ENCODE data around the gene ZNF598. TPM values are rescaled to one million over a fixed set of nuclear protein-coding genes. Genes with fewer than 3 reads are reported as not detected.
A peak's percentile ranks its signal among the peaks of the same experiment; 100 is the strongest.

ZNF598 gene
- total and polyA plus RNA-seq, 2 of the 13 experiments (the other 11 are each of a cell fraction or from before 2014, with no cell fraction given), result 13.5 to 14.2 TPM

DNA sequence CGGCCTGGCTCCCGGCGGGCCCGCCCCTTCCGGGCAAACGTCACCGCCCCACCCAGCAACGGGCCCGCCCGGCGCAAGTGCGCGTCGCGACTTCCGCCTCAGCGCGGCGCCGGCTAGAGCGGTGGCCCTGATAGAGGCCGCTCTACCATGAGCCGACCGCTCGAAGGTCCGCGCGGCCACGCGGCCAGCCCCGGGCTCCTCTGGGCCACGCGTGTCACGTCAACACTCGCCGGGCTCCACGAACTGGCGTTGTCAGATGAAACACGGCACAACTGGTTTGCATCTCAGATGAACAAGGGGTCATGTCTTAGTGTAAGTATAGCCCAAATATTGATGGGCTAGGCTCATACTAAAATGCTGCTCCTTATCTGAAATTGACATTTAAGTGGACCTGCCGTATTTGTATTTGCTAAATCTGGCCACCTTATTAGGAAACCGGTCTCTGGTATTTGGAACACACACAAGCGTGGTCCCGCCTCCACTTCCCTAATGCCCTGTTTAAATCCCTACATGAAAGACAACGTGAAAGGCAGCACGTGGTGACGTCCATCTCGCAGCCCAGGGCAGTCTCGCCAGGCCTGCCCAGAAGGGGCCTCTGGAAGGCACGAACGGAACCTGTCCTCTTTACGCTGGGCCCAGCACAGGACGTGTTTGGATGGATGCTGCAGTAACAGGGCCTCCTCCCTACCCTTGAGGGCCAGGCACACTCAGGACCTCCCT, at the start of gene ZNF598 (continued):
- no peak for TF ChIP-seq ZBTB44 (CRISPR knock-in tag; IDR thresholded peaks at IDR 0.05)
- TF ChIP-seq SMC3 (IDR thresholded peaks at IDR 0.05; ENCODE audit: low read length), result no peak
- no peak for TF ChIP-seq HMG20A (CRISPR knock-in tag; IDR thresholded peaks at IDR 0.05; ENCODE audit: borderline replicate concordance)
- TF ChIP-seq, protein P1, sequence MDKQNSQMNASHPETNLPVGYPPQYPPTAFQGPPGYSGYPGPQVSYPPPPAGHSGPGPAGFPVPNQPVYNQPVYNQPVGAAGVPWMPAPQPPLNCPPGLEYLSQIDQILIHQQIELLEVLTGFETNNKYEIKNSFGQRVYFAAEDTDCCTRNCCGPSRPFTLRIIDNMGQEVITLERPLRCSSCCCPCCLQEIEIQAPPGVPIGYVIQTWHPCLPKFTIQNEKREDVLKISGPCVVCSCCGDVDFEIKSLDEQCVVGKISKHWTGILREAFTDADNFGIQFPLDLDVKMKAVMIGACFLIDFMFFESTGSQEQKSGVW (CRISPR knock-in tag; IDR thresholded peaks at IDR 0.05; ENCODE audit: borderline replicate concordance), result no peak
- no peak for TF ChIP-seq ZNF343 (CRISPR knock-in tag; IDR thresholded peaks at IDR 0.05)
- TF ChIP-seq HINFP (CRISPR knock-in tag; IDR thresholded peaks at IDR 0.05; ENCODE audit: low read depth), result peak; percentile 64; the same call in 1 of the 2 replicates
- TF ChIP-seq, protein P2, sequence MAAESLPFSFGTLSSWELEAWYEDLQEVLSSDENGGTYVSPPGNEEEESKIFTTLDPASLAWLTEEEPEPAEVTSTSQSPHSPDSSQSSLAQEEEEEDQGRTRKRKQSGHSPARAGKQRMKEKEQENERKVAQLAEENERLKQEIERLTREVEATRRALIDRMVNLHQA (CRISPR knock-in tag; IDR thresholded peaks at IDR 0.05), result no peak
- TF ChIP-seq ZNF782 (CRISPR knock-in tag; IDR thresholded peaks at IDR 0.05; ENCODE audit: borderline replicate concordance), result no peak; the same call in 1 of the 2 replicates
- TF ChIP-seq GMEB1 (CRISPR knock-in tag; IDR thresholded peaks at IDR 0.05; ENCODE audit: borderline replicate concordance), result peak; percentile 76
- TF ChIP-seq, protein P3, sequence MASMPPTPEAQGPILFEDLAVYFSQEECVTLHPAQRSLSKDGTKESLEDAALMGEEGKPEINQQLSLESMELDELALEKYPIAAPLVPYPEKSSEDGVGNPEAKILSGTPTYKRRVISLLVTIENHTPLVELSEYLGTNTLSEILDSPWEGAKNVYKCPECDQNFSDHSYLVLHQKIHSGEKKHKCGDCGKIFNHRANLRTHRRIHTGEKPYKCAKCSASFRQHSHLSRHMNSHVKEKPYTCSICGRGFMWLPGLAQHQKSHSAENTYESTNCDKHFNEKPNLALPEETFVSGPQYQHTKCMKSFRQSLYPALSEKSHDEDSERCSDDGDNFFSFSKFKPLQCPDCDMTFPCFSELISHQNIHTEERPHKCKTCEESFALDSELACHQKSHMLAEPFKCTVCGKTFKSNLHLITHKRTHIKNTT (CRISPR knock-in tag; IDR thresholded peaks at IDR 0.05), result no peak
- TF ChIP-seq, protein P4, sequence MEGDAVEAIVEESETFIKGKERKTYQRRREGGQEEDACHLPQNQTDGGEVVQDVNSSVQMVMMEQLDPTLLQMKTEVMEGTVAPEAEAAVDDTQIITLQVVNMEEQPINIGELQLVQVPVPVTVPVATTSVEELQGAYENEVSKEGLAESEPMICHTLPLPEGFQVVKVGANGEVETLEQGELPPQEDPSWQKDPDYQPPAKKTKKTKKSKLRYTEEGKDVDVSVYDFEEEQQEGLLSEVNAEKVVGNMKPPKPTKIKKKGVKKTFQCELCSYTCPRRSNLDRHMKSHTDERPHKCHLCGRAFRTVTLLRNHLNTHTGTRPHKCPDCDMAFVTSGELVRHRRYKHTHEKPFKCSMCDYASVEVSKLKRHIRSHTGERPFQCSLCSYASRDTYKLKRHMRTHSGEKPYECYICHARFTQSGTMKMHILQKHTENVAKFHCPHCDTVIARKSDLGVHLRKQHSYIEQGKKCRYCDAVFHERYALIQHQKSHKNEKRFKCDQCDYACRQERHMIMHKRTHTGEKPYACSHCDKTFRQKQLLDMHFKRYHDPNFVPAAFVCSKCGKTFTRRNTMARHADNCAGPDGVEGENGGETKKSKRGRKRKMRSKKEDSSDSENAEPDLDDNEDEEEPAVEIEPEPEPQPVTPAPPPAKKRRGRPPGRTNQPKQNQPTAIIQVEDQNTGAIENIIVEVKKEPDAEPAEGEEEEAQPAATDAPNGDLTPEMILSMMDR (CRISPR knock-in tag; IDR thresholded peaks at IDR 0.05), result 0 out of 2 replicates have a peak, but pooled peaks have one; percentile 8
- peak; percentile 17; the same call in 1 of the 2 replicates for TF ChIP-seq NFYC (CRISPR knock-in tag; IDR thresholded peaks at IDR 0.05)
- TF ChIP-seq ELF1 (CRISPR knock-in tag; IDR thresholded peaks at IDR 0.05), result peak; percentile 81
- no peak for TF ChIP-seq MIER3 (CRISPR knock-in tag; IDR thresholded peaks at IDR 0.05; ENCODE audit: borderline replicate concordance)
- TF ChIP-seq, protein P5, sequence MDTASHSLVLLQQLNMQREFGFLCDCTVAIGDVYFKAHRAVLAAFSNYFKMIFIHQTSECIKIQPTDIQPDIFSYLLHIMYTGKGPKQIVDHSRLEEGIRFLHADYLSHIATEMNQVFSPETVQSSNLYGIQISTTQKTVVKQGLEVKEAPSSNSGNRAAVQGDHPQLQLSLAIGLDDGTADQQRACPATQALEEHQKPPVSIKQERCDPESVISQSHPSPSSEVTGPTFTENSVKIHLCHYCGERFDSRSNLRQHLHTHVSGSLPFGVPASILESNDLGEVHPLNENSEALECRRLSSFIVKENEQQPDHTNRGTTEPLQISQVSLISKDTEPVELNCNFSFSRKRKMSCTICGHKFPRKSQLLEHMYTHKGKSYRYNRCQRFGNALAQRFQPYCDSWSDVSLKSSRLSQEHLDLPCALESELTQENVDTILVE (CRISPR knock-in tag; IDR thresholded peaks at IDR 0.05), result peak; percentile 88
- peak; percentile 54 for TF ChIP-seq HCFC1 (IDR thresholded peaks at IDR 0.05; ENCODE audit: low read depth, low read length)
- peak; percentile 89 for TF ChIP-seq GABPA (IDR thresholded peaks at IDR 0.05; ENCODE audit: low read depth, low read length)
- TF ChIP-seq GABPA (CRISPR knock-in tag; IDR thresholded peaks at IDR 0.05; ENCODE audit: low read depth), result peak; percentile 87
- no peak for TF ChIP-seq HNRNPL (IDR thresholded peaks at IDR 0.05; ENCODE audit: low read depth, low read length)

Measured in HepG2 (cell line).